HL-60 (cell line): ENCODE results near the gene WASL.

ENCODE experiments used
- DNase-seq, 2 experiments: peaks; one replicate each; pipeline ENCODE4 v3.0.0-alpha.2; 2010 to 2020; ENCODE audit warnings: low read depth in 1 of 2, low spot score in 1 of 2
- H3K27ac ChIP-seq: fragments of 250-450 bp; sonication (Bioruptor Pico); replicated peaks from 2 replicates; pipeline ENCODE4 v1.5.1; 2020; ENCODE audit warnings: mild to moderate bottlenecking, moderate library complexity
- H3K27me3 ChIP-seq: fragments of 250-450 bp; sonication (Bioruptor Pico); 2 replicates; pipeline ENCODE4 v1.5.1; 2021; ENCODE audit warnings: mild to moderate bottlenecking, moderate library complexity; ENCODE audit not compliant: insufficient read depth, poor library complexity, severe bottlenecking
- H3K4me3 ChIP-seq: replicated peaks from 2 replicates; pipeline ENCODE4 v1.5.1; 2011; ENCODE audit warnings: mild to moderate bottlenecking, control low read depth, low read length; ENCODE audit not compliant: insufficient read depth
- GABPA ChIP-seq: IDR thresholded peaks from 2 replicates; pipeline ENCODE4 v1.6.1; 2012; ENCODE audit warnings: low read depth
- POLR2AphosphoS5 ChIP-seq: IDR thresholded peaks from 2 replicates; pipeline ENCODE4 v1.6.1; 2012; ENCODE audit warnings: low read depth
- SPI1 ChIP-seq: IDR thresholded peaks from 2 replicates; pipeline ENCODE4 v1.6.1; 2012; ENCODE audit warnings: low read depth, mild to moderate bottlenecking, borderline replicate concordance
- TF ChIP-seq, protein P1 (sequence below): IDR thresholded peaks from 2 replicates; pipeline ENCODE4 v1.6.1; 2012; ENCODE audit warnings: low read depth; ENCODE audit not compliant: insufficient replicate concordance
- TF ChIP-seq, protein P2 (sequence below): IDR thresholded peaks from one replicate; pipeline ENCODE4 v1.5.1; 2011; ENCODE audit warnings: low read length, control low read depth, inconsistent platforms; ENCODE audit not compliant: insufficient read depth

WASL gene

DNA sequence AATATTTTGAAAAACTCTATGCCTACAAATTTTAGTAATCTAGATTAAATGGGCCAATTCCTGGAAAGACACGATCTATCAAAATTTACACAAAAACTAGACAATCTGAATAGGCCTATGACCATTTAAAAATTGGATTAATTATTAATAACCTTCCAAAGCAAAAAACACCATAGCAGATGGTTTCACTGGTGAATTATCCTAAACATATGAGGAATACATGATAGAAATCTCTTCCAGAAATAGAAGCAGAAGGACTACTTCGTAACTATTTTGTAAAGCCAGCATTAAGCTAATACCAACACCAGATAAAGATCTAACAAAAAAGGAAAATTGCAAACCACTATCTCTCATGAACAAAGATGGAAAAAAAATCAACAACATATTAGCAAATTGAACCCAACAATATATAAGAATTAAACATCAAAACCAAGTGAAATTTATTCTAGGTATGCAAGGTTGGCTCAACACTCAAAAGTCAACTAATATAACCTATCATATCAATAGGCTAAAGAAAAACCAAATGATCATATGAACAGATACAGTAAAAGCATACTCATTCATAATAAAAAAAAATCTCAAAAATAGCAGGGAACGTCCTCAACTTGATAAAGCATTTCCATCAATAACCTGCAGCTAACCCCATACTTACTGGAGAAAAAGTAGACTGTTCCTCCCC, 16.3 kb downstream of the WASL start:
- TF ChIP-seq, protein P1, sequence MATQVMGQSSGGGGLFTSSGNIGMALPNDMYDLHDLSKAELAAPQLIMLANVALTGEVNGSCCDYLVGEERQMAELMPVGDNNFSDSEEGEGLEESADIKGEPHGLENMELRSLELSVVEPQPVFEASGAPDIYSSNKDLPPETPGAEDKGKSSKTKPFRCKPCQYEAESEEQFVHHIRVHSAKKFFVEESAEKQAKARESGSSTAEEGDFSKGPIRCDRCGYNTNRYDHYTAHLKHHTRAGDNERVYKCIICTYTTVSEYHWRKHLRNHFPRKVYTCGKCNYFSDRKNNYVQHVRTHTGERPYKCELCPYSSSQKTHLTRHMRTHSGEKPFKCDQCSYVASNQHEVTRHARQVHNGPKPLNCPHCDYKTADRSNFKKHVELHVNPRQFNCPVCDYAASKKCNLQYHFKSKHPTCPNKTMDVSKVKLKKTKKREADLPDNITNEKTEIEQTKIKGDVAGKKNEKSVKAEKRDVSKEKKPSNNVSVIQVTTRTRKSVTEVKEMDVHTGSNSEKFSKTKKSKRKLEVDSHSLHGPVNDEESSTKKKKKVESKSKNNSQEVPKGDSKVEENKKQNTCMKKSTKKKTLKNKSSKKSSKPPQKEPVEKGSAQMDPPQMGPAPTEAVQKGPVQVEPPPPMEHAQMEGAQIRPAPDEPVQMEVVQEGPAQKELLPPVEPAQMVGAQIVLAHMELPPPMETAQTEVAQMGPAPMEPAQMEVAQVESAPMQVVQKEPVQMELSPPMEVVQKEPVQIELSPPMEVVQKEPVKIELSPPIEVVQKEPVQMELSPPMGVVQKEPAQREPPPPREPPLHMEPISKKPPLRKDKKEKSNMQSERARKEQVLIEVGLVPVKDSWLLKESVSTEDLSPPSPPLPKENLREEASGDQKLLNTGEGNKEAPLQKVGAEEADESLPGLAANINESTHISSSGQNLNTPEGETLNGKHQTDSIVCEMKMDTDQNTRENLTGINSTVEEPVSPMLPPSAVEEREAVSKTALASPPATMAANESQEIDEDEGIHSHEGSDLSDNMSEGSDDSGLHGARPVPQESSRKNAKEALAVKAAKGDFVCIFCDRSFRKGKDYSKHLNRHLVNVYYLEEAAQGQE: no peak
- TF ChIP-seq SPI1 (no peak), GABPA (no peak), POLR2AphosphoS5 (no peak)
- TF ChIP-seq, protein P2, sequence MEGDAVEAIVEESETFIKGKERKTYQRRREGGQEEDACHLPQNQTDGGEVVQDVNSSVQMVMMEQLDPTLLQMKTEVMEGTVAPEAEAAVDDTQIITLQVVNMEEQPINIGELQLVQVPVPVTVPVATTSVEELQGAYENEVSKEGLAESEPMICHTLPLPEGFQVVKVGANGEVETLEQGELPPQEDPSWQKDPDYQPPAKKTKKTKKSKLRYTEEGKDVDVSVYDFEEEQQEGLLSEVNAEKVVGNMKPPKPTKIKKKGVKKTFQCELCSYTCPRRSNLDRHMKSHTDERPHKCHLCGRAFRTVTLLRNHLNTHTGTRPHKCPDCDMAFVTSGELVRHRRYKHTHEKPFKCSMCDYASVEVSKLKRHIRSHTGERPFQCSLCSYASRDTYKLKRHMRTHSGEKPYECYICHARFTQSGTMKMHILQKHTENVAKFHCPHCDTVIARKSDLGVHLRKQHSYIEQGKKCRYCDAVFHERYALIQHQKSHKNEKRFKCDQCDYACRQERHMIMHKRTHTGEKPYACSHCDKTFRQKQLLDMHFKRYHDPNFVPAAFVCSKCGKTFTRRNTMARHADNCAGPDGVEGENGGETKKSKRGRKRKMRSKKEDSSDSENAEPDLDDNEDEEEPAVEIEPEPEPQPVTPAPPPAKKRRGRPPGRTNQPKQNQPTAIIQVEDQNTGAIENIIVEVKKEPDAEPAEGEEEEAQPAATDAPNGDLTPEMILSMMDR: no peak
- DNase-seq: no peak

DNA sequence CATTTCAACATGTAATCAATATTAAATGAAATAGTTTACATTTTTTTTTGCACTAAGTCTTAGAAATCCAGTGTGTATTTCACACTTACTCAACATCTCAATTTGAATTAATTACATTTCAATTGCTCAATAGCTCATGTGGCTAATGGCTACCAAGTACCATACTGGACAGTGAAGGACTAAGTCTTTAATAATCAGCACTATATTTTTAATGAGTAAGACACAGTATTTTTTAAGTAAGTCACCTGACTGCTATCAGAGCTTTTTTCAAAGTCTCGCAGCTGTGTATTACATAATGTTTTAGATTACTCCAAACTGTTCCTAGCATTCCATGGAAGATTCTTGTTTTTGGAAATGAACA, 19.6 kb downstream of the WASL start:
- no peaks in the 10 kb centered on the region for H3K27me3 ChIP-seq
- no peak for DNase-seq

More for the DNA sequence above, 16.3 kb downstream of the WASL start:
- no peak overlapping the region for H3K4me3 ChIP-seq
- H3K27ac ChIP-seq: no peak overlapping the region
- H3K27me3 ChIP-seq: no peaks in the 10 kb centered on the region

DNA sequence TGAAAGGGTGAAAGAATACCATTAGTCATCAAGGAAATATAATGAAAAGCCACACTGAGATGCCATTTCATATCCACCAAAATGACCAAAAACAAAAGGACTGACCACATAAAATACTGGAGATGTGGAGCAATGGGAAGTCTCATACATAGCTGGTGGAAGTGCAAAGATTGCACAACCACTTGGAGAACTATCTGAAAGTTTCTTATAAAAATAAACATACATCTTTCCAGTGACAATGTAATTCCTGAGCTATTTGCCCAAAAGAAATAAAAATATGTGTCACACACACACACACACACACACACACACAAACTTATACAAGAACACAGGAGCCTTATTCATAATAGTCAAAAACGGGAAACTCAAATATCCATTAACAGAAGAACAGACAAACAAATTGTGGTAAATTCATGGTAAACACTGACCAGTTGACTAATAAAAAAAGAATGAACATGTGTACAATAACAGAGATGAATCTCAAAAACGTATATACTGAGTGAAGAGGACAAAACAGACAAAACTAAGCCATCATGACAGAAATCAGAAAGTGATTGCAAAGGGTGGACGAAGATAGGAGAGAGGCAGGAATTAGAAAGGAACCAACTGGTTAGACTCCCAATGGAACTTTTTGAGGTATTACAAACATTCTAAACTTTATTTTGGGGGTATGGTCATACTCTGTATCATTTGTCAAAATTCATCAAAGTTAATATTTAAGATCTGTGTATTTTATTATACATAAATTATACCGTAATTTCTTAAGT, 21.5 kb downstream of the WASL start:
- Histone ChIP-seq H3K4me3 (no peak overlapping the region), H3K27ac (no peak overlapping the region), H3K27me3 (no peaks in the 10 kb centered on the region)
- DNase-seq: no peak
- TF ChIP-seq POLR2AphosphoS5 (no peak), GABPA (no peak), SPI1 (no peak)
- TF ChIP-seq, protein P1: no peak
- TF ChIP-seq, protein P2: no peak

More for the DNA sequence above, 19.6 kb downstream of the WASL start:
- TF ChIP-seq GABPA (no peak), POLR2AphosphoS5 (no peak), SPI1 (no peak)
- TF ChIP-seq, protein P2: no peak
- TF ChIP-seq, protein P1: no peak
- no peak overlapping the region for H3K4me3 ChIP-seq
- no peak overlapping the region for H3K27ac ChIP-seq
